K562 (cell line): ENCODE data around the gene RRM2. TPM values are rescaled to one million over a fixed set of nuclear protein-coding genes. Genes with fewer than 3 reads are reported as not detected.

Experiments
- ATAC-seq: fragments of 200-7000 bp; cut with Tn5 transposase; 3 replicates; pipeline ENCODE4 v1.9.1; 2020; ENCODE audit warnings: moderate library complexity
- BruUV-seq: library from RNA; stranded (reverse); fragments of 400-500 nt; replicated peaks from 2 replicates; lab custom pipeline; 2021; lab: Mats Ljungman, UMichigan
- CTCF ChIA-PET: fragments of 300-600 bp; formaldehyde crosslinking; extraction: SDS; loops from one replicate; lab custom pipeline; 2021; ENCODE audit warnings: low intra/inter-chr PET ratio; lab: Yijun Ruan, JAX
- POLR2A ChIA-PET: fragments of 300-600, 350-650 bp; sonication (Branson Sonifier 250); formaldehyde crosslinking; extraction: SDS; loops from one replicate; lab custom pipeline; 2021; ENCODE audit warnings: antibody characterized with exemption, inconsistent platforms; lab: Yijun Ruan, JAX
- DNase-seq, 4 experiments: peaks; one replicate each; pipeline versions ENCODE4 v3.0.0 to v3.0.0-alpha.2; 2011 to 2018; ENCODE audit warnings: low spot score in 3 of 4, mixed read lengths in 3 of 4; ENCODE audit errors: extremely low read depth in 1 of 4
- FAIRE-seq: peaks from 2 replicates; lab custom pipeline; 2011; peaks lifted over from hg19 to GRCh38; lab: Jason Lieb, UNC
- H2AFZ ChIP-seq: 2 replicates; pipeline ENCODE4 v1.6.0; 2011; ENCODE audit warnings: low read depth, low read length, control low read depth, inconsistent platforms
- H3K27ac ChIP-seq: fragments of 200-600 bp; 3 replicates; pipeline ENCODE4 v1.8.0; 2011; ENCODE audit warnings: low read depth, mild to moderate bottlenecking, control low read depth, inconsistent platforms, low read length, moderate library complexity, mixed read lengths; ENCODE audit errors: extremely low read depth
- H3K27me3 ChIP-seq, 2 experiments: fragments of 300-600 bp in 1 of 2; 2 replicates in 1 of 2; 3 replicates in 1 of 2; pipeline versions ENCODE4 v1.6.0 to v1.8.0; 2011; ENCODE audit warnings: inconsistent platforms in 2 of 2, low read length in 2 of 2, mild to moderate bottlenecking in 1 of 2, mixed read lengths in 1 of 2, moderate library complexity in 1 of 2; ENCODE audit not compliant: control insufficient read depth in 2 of 2, insufficient read depth in 2 of 2
- H3K36me3 ChIP-seq: fragments of 300-600 bp; 3 replicates; pipeline ENCODE4 v1.8.0; 2011; ENCODE audit warnings: mild to moderate bottlenecking, low read length, inconsistent platforms; ENCODE audit not compliant: control insufficient read depth, insufficient read depth
- H3K4me1 ChIP-seq, 2 experiments: fragments of 200-600 bp in 1 of 2; replicated peaks in 1 of 2; 2 replicates in 1 of 2; 3 replicates in 1 of 2; pipeline versions ENCODE4 v1.5.1 to v1.8.0; 2011; ENCODE audit warnings: inconsistent platforms in 2 of 2, low read length in 2 of 2, mild to moderate bottlenecking in 1 of 2, mixed read lengths in 1 of 2, moderate library complexity in 1 of 2; ENCODE audit not compliant: control insufficient read depth in 2 of 2, insufficient read depth in 2 of 2
- H3K4me2 ChIP-seq: 2 replicates; pipeline ENCODE4 v1.6.1; 2011; ENCODE audit warnings: low read length, control low read depth, inconsistent platforms, mixed read lengths; ENCODE audit not compliant: insufficient read depth
- H3K4me3 ChIP-seq: fragments of 200-600 bp; sonication (generic), shearing (Covaris generic); 2 replicates; pipeline ENCODE4 v1.5.1; 2016; ENCODE audit warnings: control low read depth, inconsistent platforms
- H3K79me2 ChIP-seq: fragments of 200-600 bp; 3 replicates; pipeline ENCODE4 v1.8.0; 2011; ENCODE audit warnings: low read length, inconsistent platforms; ENCODE audit not compliant: control insufficient read depth, insufficient read depth
- H3K9ac ChIP-seq, 2 experiments: 2 replicates each; pipeline versions ENCODE4 v1.6.0 to v1.6.1; 2011; ENCODE audit warnings: low read depth in 2 of 2, low read length in 2 of 2, control low read depth in 1 of 2, inconsistent platforms in 1 of 2, mild to moderate bottlenecking in 1 of 2, mixed read lengths in 1 of 2; ENCODE audit not compliant: insufficient read depth in 1 of 2
- H3K9me1 ChIP-seq: one replicate; pipeline ENCODE4 v1.6.0; 2011; ENCODE audit warnings: inconsistent platforms, mild to moderate bottlenecking, low read length, moderate library complexity; ENCODE audit not compliant: control insufficient read depth, insufficient read depth
- H3K9me3 ChIP-seq: replicated peaks from 2 replicates; pipeline ENCODE4 v1.5.1; 2011; ENCODE audit warnings: low read depth, low read length, inconsistent platforms; ENCODE audit not compliant: control insufficient read depth, insufficient read depth
- H4K20me1 ChIP-seq: replicated peaks from 2 replicates; pipeline ENCODE4 v1.6.1; 2011; ENCODE audit warnings: low read length, inconsistent platforms, mixed read lengths; ENCODE audit not compliant: control insufficient read depth, insufficient read depth
- CBX8 ChIP-seq: fragments of 200-600 bp; sonication (generic); IDR thresholded peaks from 2 replicates; pipeline ENCODE4 v1.6.1; 2012; ENCODE audit warnings: borderline replicate concordance, mixed run types, low read depth, mild to moderate bottlenecking, moderate library complexity, mixed read lengths, low read length, control low read depth, inconsistent platforms; ENCODE audit not compliant: poor library complexity, severe bottlenecking; ENCODE audit errors: extremely low read depth
- CTBP1 ChIP-seq: fragments of 450-650 bp; IDR thresholded peaks from 2 replicates; pipeline ENCODE4 v1.6.1; 2016; ENCODE audit warnings: borderline replicate concordance
- PCBP2 ChIP-seq: fragments of 200-400 bp; formaldehyde crosslinking; IDR thresholded peaks from 2 replicates; pipeline ENCODE4 v1.6.1; 2018; ENCODE audit warnings: low read length, low read depth, mild to moderate bottlenecking, moderate library complexity; ENCODE audit not compliant: poor library complexity, severe bottlenecking
- PRMT5 ChIP-seq: sonication (generic); formaldehyde crosslinking; IDR thresholded peaks from 2 replicates; pipeline ENCODE4 v1.5.0; 2020; ENCODE audit warnings: missing genetic modification reagents
- SREBF2 ChIP-seq: sonication (generic); formaldehyde crosslinking; IDR thresholded peaks from 2 replicates; pipeline ENCODE4 v1.4.0; 2020; ENCODE audit warnings: mild to moderate bottlenecking, missing genetic modification reagents
- STAT5A ChIP-seq: IDR thresholded peaks from 2 replicates; pipeline ENCODE4 v1.6.1; 2012; ENCODE audit warnings: low read length, inconsistent platforms, borderline replicate concordance
- ZNF143 ChIP-seq: sonication (generic); formaldehyde crosslinking; IDR thresholded peaks from 2 replicates; pipeline ENCODE4 v1.9.0; 2022; ENCODE audit warnings: mild to moderate bottlenecking, missing genetic modification reagents
- ZNF23 ChIP-seq: fragments of 250-450 bp; sonication (Bioruptor Pico); IDR thresholded peaks from 2 replicates; pipeline ENCODE4 v1.4.0; 2020; ENCODE audit warnings: mild to moderate bottlenecking
- ZNF76 ChIP-seq: fragments of 250-450 bp; sonication (Bioruptor Pico); IDR thresholded peaks from 2 replicates; pipeline ENCODE4 v1.4.0; 2020; ENCODE audit warnings: mild to moderate bottlenecking, moderate library complexity, borderline replicate concordance
- WGBS: fragments of 100-300 bp; shearing (Covaris generic); methylation state at CpG from one replicate; pipeline ENCODE4 v1.1.6; 2016; ENCODE audit warnings: low coverage, mixed read lengths; ENCODE audit not compliant: insufficient coverage; ENCODE audit errors: missing lambda C conversion rate; 5-methylcytosine and 5-hydroxymethylcytosine counted together
- in situ Hi-C: fragments of 300-500 bp; cut with MboI; formaldehyde crosslinking; loops from 4 replicates; pipeline ENCODE4 v1.15.0; 2018; ENCODE audit warnings: inconsistent platforms, mixed read lengths
- intact Hi-C: fragments of 100-400 bp; cut with micrococcal nuclease; formaldehyde crosslinking; loops from 2 replicates; pipeline ENCODE4 v1.14.2; 2022
- polyA plus RNA-seq, 8 experiments: library from polyadenylated mRNA; depleted of rRNA in 4 of 8; stranded (reverse) in 5 of 8; unstranded in 3 of 8; fragments of >200 nt; fragmentation: Nextera tagmentation in 2 of 8; fragmentation: Illumina TruSeq in 1 of 8; extraction: Ambion mirVana in 2 of 8; extraction: Trizol in 1 of 8; gene quantifications; 2 replicates each; pipeline versions ENCODE4 v1.2.1 to v1.2.3, GENCODE V29; 2011 to 2014; ENCODE audit warnings: inconsistent platforms in 1 of 8, missing spikeins in 1 of 8
- total RNA-seq, 7 experiments: library from RNA; depleted of rRNA in 6 of 7; stranded (reverse); fragments of >200 nt in 6 of 7; fragmentation: Illumina TruSeq in 2 of 7; extraction: Trizol in 2 of 7; gene quantifications; 2 replicates each; pipeline versions ENCODE4 v1.2.1 to v1.2.3, GENCODE V29; 2011 to 2021; ENCODE audit warnings: low replicate concordance in 1 of 7
- TF ChIP-seq, protein P1 (sequence below): fragments of 450-650 bp; IDR thresholded peaks from one replicate; pipeline ENCODE4 v1.6.1; 2018; ENCODE audit warnings: mild to moderate bottlenecking, moderate library complexity; ENCODE audit not compliant: partially characterized antibody
- TF ChIP-seq, protein P2 (sequence below): fragments of 450-650 bp; formaldehyde crosslinking; IDR thresholded peaks from 2 replicates; pipeline ENCODE4 v1.4.0; 2020; ENCODE audit warnings: mild to moderate bottlenecking, moderate library complexity

The RRM2 gene
- total and polyA plus RNA-seq, 9 of the 15 experiments (the other 6 are each of a cell fraction or from before 2014, with no cell fraction given), result 50.1 to 244 (median 128) TPM

DNA sequence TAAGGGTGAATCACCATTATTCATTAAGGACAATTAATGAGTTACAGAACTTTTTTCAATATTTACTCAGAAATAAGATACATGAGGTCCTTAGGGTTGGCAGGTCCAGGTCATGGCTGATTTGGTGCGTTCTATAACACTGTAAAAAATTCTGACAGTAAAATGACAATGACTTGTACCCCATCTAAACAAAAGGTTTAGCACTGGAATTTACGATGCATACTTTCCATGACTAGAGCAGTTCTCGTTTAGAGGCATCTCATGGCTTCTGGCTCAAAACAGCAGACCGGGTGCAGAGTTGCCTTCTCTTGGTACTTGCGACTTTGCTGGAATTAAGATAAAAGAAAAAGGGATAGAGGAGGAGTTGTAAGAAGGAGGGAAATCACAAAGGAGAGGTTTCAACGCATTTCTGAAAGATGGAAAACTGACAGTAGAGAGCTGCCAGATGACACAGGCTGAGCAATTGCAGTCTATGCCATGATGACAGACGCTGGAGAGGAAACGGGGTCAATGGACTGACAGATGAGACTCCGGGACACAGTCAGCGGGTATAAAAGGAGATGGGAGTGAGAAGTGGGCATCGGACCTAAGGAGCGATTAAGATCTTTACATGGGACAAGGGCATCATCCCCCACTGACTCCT, 38.2 kb upstream of the RRM2 start:
- no peaks in the 10 kb centered on the region for H3K79me2 ChIP-seq
- TF ChIP-seq ZNF76 (CRISPR knock-in tag) (no peak), CBX8 (peak; percentile 17)
- TF ChIP-seq, all 486 proteins: peak for 1
- no TSS peak for BruUV-seq
- ATAC-seq (no peak), FAIRE-seq (no peak), DNase-seq (no peak)
- CTCF ChIA-PET, result no interaction called here
- H3K27ac ChIP-seq, result no peak overlapping the region
- in situ Hi-C loops (no loop called here), intact Hi-C loops (no loop called here)
- no peak overlapping the region for H2AFZ ChIP-seq
- H3K9ac ChIP-seq, result no peak overlapping the region
- H3K9me3 ChIP-seq, result no peaks in the 10 kb centered on the region
- H4K20me1 ChIP-seq, result no peaks in the 10 kb centered on the region
- no peak overlapping the region for H3K4me2 ChIP-seq
- POLR2A ChIA-PET, result interaction anchor here (0.6 to 1.4 kb wide), 5 partner anchors 10 to 671 kb away, joined by 3 to 4 read pairs (median 3); no protein-coding TSS in a partner anchor
- H3K4me3 ChIP-seq, result no peak overlapping the region
- WGBS, result 2% methylated on average over 10 of the region's 12 CpGs
- peaks cover 30 to 43% of the 10 kb centered on the region in 2 experiments for H3K27me3 ChIP-seq
- no peaks in the 10 kb centered on the region for H3K36me3 ChIP-seq
- no peaks in the 10 kb centered on the region for H3K9me1 ChIP-seq
- peaks cover 0 to 14% of the 10 kb centered on the region in 2 experiments; a peak in 2 of 5 replicates for H3K4me1 ChIP-seq

DNA sequence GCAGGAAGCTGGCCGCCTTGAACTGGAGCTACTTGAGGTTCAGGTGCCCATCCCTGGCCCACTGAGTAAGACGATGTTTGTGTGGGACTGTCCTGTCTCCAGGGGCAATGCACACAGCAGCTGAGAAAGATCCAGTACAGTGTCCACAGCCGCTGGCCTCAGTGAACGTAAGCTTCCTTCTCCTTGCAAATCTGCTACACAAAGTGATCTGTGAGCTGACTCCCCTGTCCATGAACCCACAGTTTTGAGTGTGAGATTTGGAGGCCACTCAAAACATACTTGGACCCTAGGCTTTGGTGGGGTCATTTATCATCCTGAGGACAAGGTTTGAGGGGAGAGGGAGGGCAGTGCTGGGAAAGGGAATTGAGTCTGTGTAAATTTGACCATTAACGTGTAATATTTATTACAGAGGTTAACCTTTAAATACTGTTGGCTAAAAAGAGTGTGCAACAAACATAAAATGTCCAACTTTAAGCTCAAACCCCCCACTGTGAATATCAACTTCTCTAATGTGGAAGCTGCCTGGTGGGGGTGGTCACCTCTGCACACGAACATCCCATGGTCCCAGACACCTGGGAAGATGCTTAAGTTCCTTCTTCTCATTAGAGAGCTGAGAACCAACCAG, 37.4 kb upstream of the RRM2 start:
- Histone ChIP-seq H2AFZ (no peak overlapping the region), H3K79me2 (no peaks in the 10 kb centered on the region), H3K27ac (no peak overlapping the region), H3K36me3 (no peaks in the 10 kb centered on the region), H4K20me1 (no peaks in the 10 kb centered on the region), H3K27me3 (peaks cover 30 to 37% of the 10 kb centered on the region in 2 experiments), H3K9me3 (no peaks in the 10 kb centered on the region), H3K4me2 (no peak overlapping the region), H3K9ac (peak overlapping the region in 1 of 2 experiments; percentile 46; a peak in 1 of 4 replicates), H3K4me3 (no peak overlapping the region), H3K4me1 (peaks cover 0 to 7% of the 10 kb centered on the region in 2 experiments; a peak in 2 of 5 replicates), H3K9me1 (no peaks in the 10 kb centered on the region)
- POLR2A ChIA-PET, result interaction anchor here (0.6 to 1.4 kb wide), 8 partner anchors 9 to 147 kb away, joined by 3 to 4 read pairs (median 3); no protein-coding TSS in a partner anchor
- FAIRE-seq (no peak), DNase-seq (no peak), ATAC-seq (no peak)
- intact Hi-C loops (no loop called here), in situ Hi-C loops (no loop called here)
- CTCF ChIA-PET, result no interaction called here
- no TSS peak for BruUV-seq
- 4% methylated on average over 5 of the region's 6 CpGs for WGBS
- TF ChIP-seq CTBP1, result no peak
- TF ChIP-seq, protein P1, sequence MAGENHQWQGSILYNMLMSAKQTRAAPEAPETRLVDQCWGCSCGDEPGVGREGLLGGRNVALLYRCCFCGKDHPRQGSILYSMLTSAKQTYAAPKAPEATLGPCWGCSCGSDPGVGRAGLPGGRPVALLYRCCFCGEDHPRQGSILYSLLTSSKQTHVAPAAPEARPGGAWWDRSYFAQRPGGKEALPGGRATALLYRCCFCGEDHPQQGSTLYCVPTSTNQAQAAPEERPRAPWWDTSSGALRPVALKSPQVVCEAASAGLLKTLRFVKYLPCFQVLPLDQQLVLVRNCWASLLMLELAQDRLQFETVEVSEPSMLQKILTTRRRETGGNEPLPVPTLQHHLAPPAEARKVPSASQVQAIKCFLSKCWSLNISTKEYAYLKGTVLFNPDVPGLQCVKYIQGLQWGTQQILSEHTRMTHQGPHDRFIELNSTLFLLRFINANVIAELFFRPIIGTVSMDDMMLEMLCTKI, result no peak
- TF ChIP-seq PRMT5 (CRISPR knock-in tag), result no peak
- TF ChIP-seq, protein P2, sequence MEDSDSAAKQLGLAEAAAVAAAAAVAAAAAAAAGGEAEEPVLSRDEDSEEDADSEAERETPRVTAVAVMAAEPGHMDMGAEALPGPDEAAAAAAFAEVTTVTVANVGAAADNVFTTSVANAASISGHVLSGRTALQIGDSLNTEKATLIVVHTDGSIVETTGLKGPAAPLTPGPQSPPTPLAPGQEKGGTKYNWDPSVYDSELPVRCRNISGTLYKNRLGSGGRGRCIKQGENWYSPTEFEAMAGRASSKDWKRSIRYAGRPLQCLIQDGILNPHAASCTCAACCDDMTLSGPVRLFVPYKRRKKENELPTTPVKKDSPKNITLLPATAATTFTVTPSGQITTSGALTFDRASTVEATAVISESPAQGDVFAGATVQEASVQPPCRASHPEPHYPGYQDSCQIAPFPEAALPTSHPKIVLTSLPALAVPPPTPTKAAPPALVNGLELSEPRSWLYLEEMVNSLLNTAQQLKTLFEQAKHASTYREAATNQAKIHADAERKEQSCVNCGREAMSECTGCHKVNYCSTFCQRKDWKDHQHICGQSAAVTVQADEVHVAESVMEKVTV, result no peak
- TF ChIP-seq ZNF143 (CRISPR knock-in tag), result no peak
- no peak for TF ChIP-seq STAT5A
- no peak for TF ChIP-seq PCBP2
- TF ChIP-seq SREBF2, result no peak
- TF ChIP-seq ZNF23 (CRISPR knock-in tag), result no peak
